Calu3 (cell line): ENCODE measurements around the gene PCDHA10. TPM values are rescaled to one million over a fixed set of nuclear protein-coding genes. Genes with fewer than 3 reads are reported as not detected.
"Not testable (repeated sequence)": the region's sequence is repeated elsewhere in the genome, so short reads cannot be mapped to it uniquely, and the experiment has no call there.

ENCODE experiments used
- BruUV-seq: library from RNA; stranded (reverse); fragments of 400-500 nt; replicated peaks from 2 replicates; lab custom pipeline; 2021; lab: Mats Ljungman, UMichigan
- CTCF ChIA-PET: fragments of 300-600 bp; sonication (Branson Sonifier 250); formaldehyde crosslinking; loops from one replicate; lab custom pipeline; 2022; ENCODE audit warnings: antibody characterized with exemption; lab: Charles Lee
- DNase-seq: peaks from one replicate; pipeline ENCODE4 v3.0.0; 2022
- H3K27ac Mint-ChIP-seq: one replicate; pipeline ENCODE4 v1.8.0; 2022; ENCODE audit warnings: mixed read lengths; ENCODE audit not compliant: unreplicated experiment
- H3K27me3 Mint-ChIP-seq: one replicate; pipeline ENCODE4 v1.8.0; 2022; ENCODE audit warnings: mixed read lengths; ENCODE audit not compliant: unreplicated experiment
- H3K36me3 Mint-ChIP-seq: one replicate; pipeline ENCODE4 v1.8.0; 2022; ENCODE audit warnings: mild to moderate bottlenecking, moderate library complexity, mixed read lengths; ENCODE audit not compliant: insufficient read depth, unreplicated experiment
- H3K4me1 Mint-ChIP-seq: one replicate; pipeline ENCODE4 v1.8.0; 2022; ENCODE audit warnings: mild to moderate bottlenecking, low read depth, mixed read lengths; ENCODE audit not compliant: unreplicated experiment
- H3K4me3 Mint-ChIP-seq: one replicate; pipeline ENCODE4 v1.8.0; 2022; ENCODE audit warnings: mild to moderate bottlenecking, low read depth, moderate library complexity, mixed read lengths; ENCODE audit not compliant: unreplicated experiment
- H3K9me3 Mint-ChIP-seq: one replicate; pipeline ENCODE4 v1.8.0; 2022; ENCODE audit warnings: low read depth, mixed read lengths; ENCODE audit not compliant: unreplicated experiment
- CTCF ChIP-seq: fragments of 200-600 bp; IDR thresholded peaks from one replicate; pipeline ENCODE4 v1.8.0; 2022; ENCODE audit warnings: antibody characterized with exemption; ENCODE audit not compliant: unreplicated experiment
- intact Hi-C: fragments of 100-400 bp; cut with micrococcal nuclease; formaldehyde crosslinking; loops from one replicate; pipeline ENCODE4 v1.10.0; 2022; ENCODE audit not compliant: unreplicated experiment
- total RNA-seq: library from RNA; stranded (reverse); gene quantifications from 2 replicates; pipeline ENCODE4 v1.2.3, GENCODE V29; 2022

Gene PCDHA10
- total RNA-seq, 1 experiment from 2014 or later, result 0.78 TPM

DNA sequence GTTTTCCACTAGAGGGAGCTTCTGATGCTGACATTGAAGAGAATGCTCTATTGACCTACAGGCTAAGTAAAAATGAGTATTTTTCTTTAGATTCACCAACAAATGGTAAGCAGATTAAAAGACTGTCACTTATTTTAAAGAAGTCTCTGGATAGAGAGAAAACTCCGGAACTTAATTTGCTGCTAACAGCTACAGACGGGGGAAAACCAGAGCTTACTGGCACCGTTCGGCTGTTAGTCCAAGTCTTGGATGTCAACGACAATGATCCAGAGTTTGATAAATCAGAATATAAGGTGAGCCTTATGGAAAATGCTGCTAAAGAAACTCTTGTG lies 13.8 kb downstream of the PCDHA10 start:
- no TSS peak for BruUV-seq
- intact Hi-C loops, result no loop called here
- H3K4me1 Mint-ChIP-seq, result no peaks in the 10 kb centered on the region
- CTCF ChIA-PET, result no interaction called here
- H3K27me3 Mint-ChIP-seq, result no peaks in the 10 kb centered on the region
- no peak overlapping the region for H3K4me3 Mint-ChIP-seq
- no peak for DNase-seq
- no peak overlapping the region for H3K27ac Mint-ChIP-seq
- no peak for TF ChIP-seq CTCF
- H3K36me3 Mint-ChIP-seq, result no peaks in the 10 kb centered on the region
- H3K9me3 Mint-ChIP-seq, result peaks cover 4% of the 10 kb centered on the region

DNA sequence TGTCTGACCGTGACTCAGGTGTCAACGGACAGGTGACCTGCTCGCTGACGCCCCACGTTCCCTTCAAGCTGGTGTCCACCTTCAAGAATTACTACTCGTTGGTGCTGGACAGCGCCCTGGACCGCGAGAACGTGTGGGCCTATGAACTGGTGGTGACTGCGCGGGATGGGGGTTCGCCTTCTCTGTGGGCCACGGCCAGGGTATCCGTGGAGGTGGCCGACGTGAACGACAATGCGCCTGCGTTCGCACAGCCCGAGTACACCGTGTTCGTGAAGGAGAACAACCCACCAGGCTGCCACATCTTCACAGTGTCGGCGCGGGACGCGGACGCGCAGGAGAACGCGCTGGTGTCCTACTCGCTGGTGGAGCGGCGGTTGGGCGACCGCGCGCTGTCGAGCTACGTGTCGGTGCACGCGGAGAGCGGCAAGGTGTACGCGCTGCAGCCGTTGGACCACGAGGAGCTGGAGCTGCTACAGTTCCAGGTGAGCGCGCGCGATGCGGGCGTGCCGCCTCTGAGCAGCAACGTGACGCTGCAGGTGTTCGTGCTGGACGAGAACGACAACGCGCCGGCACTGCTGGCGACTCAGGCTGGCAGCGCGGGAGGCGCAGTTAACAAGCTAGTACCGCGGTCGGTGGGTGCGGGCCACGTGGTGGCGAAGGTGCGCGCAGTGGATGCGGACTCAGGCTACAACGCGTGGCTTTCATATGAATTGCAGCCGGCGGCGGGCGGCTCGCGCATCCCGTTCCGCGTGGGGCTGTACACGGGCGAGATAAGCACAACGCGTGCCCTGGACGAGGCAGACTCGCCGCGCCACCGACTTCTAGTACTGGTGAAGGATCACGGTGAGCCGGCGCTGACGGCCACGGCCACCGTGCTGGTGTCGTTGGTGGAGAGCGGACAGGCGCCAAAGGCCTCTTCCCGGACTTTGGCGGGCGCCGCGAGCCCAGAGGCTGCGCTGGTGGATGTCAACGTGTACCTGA lies 14.8 kb downstream of the PCDHA10 start:
- Mint-ChIP-seq H3K4me1 (no peaks in the 10 kb centered on the region), H3K4me3 (no peak overlapping the region), H3K27ac (no peak overlapping the region), H3K9me3 (peaks cover 4% of the 10 kb centered on the region), H3K36me3 (no peaks in the 10 kb centered on the region), H3K27me3 (no peaks in the 10 kb centered on the region)
- BruUV-seq, result no TSS peak
- no peak for TF ChIP-seq CTCF
- DNase-seq, result no peak
- CTCF ChIA-PET, result no interaction called here
- intact Hi-C loops, result no loop called here

DNA sequence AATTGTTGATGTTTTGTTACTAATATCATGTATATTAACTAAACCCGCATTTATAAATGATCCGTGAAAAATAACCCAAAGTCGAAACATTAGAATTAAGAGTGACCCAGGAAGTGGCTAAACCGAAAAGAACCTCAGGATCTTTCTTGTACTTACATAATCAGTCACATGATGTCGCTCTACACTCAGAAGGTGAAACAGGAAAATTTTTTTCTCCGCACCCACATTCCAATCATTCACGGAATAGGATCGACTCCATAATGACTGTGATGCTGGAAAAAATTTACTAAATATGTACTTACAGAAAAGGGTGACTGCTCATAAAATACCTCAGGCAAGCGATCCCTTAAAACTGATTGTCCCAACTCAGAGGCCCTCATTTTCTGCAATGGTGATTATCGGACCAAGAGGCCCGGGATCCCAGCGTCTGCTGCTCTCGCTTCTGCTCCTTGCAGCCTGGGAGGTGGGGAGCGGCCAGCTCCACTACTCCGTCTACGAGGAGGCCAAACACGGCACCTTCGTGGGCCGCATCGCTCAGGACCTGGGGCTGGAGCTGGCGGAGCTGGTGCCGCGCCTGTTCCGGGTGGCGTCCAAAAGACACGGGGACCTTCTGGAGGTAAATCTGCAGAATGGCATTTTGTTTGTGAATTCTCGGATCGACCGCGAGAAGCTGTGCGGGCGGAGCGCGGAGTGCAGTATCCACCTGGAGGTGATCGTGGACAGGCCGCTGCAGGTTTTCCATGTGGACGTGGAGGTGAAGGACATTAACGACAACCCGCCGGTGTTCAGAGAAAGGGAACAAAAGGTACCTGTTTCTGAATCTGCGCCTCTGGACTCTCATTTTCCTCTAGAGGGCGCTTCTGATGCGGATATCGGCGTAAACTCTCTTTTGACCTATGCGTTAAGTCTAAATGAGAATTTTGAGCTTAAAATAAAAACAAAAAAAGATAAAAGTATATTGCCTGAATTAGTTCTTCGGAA lies 19.7 kb downstream of the PCDHA10 start, which contains the start of gene PCDHA12:
PCDHA12 (plus strand) TSS at position 224 of the 981 bp plus-strand sequence; CDS start at position 389, 165 bp downstream.
- no TSS peak for BruUV-seq
- intact Hi-C loops, result loop anchor here (2.0 kb wide), 1 partner anchor 165 kb away; no protein-coding TSS in a partner anchor
- TF ChIP-seq CTCF, result no peak
- no peak for DNase-seq
- H3K27ac Mint-ChIP-seq, result no peak within 1 kb of the TSS
- CTCF ChIA-PET, result no interaction called here
- no peak within 1 kb of the TSS for H3K4me3 Mint-ChIP-seq
- peaks cover 2% of the 10 kb centered on the region for H3K9me3 Mint-ChIP-seq
- no peaks in the 10 kb centered on the region for H3K27me3 Mint-ChIP-seq
- H3K36me3 Mint-ChIP-seq, result no peaks in the 10 kb centered on the region
- H3K4me1 Mint-ChIP-seq, result no peaks in the 10 kb centered on the region

DNA sequence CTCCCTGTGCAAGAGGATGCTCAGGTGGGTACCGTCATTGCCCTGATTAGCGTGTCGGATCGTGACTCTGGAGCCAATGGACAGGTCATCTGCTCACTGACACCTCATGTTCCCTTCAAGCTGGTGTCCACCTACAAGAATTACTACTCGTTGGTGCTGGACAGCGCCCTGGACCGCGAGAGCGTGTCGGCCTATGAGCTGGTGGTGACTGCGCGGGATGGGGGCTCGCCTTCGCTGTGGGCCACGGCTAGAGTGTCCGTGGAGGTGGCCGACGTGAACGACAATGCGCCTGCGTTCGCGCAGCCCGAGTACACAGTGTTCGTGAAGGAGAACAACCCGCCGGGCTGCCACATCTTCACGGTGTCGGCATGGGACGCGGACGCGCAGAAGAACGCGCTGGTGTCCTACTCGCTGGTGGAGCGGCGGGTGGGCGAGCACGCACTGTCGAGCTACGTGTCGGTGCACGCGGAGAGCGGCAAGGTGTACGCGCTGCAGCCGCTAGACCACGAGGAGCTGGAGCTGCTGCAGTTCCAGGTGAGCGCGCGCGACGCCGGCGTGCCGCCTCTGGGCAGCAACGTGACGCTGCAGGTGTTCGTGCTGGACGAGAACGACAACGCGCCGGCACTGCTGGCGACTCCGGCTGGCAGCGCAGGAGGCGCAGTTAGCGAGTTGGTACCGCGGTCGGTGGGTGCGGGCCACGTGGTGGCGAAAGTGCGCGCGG lies 21.0 kb downstream of the PCDHA10 start:
- H3K27ac Mint-ChIP-seq, H3K36me3 Mint-ChIP-seq, H3K4me3 Mint-ChIP-seq, DNase-seq, intact Hi-C loops, BruUV-seq, H3K27me3 Mint-ChIP-seq, H3K4me1 Mint-ChIP-seq, H3K9me3 Mint-ChIP-seq, CTCF ChIA-PET: not testable (repeated sequence)
